ENCODE measurements around the gene MSX1. TPM values are rescaled to one million over a fixed set of nuclear protein-coding genes. Genes with fewer than 3 reads are reported as not detected.

MSX1 gene
- polyA plus RNA-seq, 2 of the 4 experiments (the other 2 are of a cell fraction), result 2.2 to 2.8 TPM

DNA sequence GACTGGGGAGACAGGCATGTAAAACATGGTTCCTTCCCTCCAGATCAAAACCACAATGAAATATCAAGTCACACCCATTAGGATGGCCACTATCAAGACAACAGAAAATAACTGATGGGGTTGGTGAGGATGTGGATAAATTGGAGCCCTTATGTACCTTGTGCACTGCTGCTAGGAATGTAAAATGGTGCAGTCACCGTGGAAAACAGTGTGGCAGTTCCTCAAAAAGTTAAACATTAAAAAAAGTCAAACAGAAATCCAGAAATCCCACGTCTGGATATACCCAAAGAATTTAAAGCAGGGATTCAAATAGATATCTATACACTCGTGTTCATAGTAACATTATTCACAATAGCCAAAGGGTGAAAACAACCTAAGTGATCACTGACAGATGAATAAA, 35.2 kb upstream of the MSX1 start (continued):
- TF ChIP-seq SMC3 (IDR thresholded peaks at IDR 0.05), result no peak

DNA sequence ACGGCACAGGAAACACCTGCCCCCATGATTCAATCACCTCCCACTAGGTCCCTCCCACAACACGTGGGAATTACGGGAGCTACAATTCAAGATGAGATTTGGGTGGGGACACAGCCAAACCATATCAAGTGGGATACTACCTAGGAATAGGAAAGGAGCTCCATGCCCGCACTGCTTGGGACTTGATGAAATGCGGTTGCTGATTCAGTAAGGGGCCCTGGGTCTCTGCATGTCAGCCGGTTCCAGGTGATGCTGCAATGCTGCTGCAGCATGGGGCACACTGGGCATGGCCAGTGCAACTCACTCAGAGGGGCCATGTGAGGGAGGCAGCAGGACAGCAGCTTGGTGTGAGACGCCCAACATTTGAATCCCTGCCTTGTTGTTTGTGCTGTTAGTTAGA, 34.0 kb upstream of the MSX1 start:
- ATAC-seq (no peak), DNase-seq (ENCODE audit: low read depth in 1 of 2, low spot score in 1 of 2) (no peak), FAIRE-seq (no peak)
- TF ChIP-seq GATA3 (IDR thresholded peaks at IDR 0.05; ENCODE audit: borderline replicate concordance), result no peak
- no peak for TF ChIP-seq POLR2AphosphoS2 (conservative IDR thresholded peaks at IDR 0.05; ENCODE audit: low read length)
- no peak for TF ChIP-seq HEYL (CRISPR knock-in tag; IDR thresholded peaks at IDR 0.05)
- no peak for TF ChIP-seq HOXB5 (CRISPR knock-in tag; IDR thresholded peaks at IDR 0.05)
- TF ChIP-seq, protein P1, sequence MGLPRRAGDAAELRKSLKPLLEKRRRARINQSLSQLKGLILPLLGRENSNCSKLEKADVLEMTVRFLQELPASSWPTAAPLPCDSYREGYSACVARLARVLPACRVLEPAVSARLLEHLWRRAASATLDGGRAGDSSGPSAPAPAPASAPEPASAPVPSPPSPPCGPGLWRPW (IDR thresholded peaks at IDR 0.05), result no peak
- no peak for TF ChIP-seq EHMT2 (IDR thresholded peaks at IDR 0.05; ENCODE audit: low read depth)
- TF ChIP-seq BCL3 (IDR thresholded peaks at IDR 0.05), result no peak
- no peak for TF ChIP-seq SMC3 (IDR thresholded peaks at IDR 0.05)
- TF ChIP-seq HMGXB4 (CRISPR knock-in tag; IDR thresholded peaks at IDR 0.05; ENCODE audit: borderline replicate concordance), result no peak
- TF ChIP-seq RFX5 (IDR thresholded peaks at IDR 0.05), result no peak
- TF ChIP-seq, protein P2, sequence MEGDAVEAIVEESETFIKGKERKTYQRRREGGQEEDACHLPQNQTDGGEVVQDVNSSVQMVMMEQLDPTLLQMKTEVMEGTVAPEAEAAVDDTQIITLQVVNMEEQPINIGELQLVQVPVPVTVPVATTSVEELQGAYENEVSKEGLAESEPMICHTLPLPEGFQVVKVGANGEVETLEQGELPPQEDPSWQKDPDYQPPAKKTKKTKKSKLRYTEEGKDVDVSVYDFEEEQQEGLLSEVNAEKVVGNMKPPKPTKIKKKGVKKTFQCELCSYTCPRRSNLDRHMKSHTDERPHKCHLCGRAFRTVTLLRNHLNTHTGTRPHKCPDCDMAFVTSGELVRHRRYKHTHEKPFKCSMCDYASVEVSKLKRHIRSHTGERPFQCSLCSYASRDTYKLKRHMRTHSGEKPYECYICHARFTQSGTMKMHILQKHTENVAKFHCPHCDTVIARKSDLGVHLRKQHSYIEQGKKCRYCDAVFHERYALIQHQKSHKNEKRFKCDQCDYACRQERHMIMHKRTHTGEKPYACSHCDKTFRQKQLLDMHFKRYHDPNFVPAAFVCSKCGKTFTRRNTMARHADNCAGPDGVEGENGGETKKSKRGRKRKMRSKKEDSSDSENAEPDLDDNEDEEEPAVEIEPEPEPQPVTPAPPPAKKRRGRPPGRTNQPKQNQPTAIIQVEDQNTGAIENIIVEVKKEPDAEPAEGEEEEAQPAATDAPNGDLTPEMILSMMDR (IDR thresholded peaks at IDR 0.05), result no peak
- TF ChIP-seq ATOH8 (CRISPR knock-in tag; IDR thresholded peaks at IDR 0.05; ENCODE audit: low read depth), result no peak
- no peak for TF ChIP-seq ZFP36 (IDR thresholded peaks at IDR 0.05; ENCODE audit: borderline replicate concordance, partially characterized antibody)
- no peak for TF ChIP-seq JUNB (IDR thresholded peaks at IDR 0.05)
- TF ChIP-seq ZSCAN20 (CRISPR knock-in tag; IDR thresholded peaks at IDR 0.05), result no peak
- TF ChIP-seq FOXS1 (CRISPR knock-in tag; IDR thresholded peaks at IDR 0.05), result no peak
- no peak for TF ChIP-seq MAX (IDR thresholded peaks at IDR 0.05)
- TF ChIP-seq FOSL2 (IDR thresholded peaks at IDR 0.05), result no peak
- no peak for TF ChIP-seq FOSL2 (CRISPR knock-in tag; IDR thresholded peaks at IDR 0.05)
- ChIA-PET CTCF (no interaction called here), POLR2A (no interaction called here)
- no peaks in the 10 kb centered on the region for H3K9me3 ChIP-seq
- H3K27ac ChIP-seq, result no peak overlapping the region
- H3K4me1 ChIP-seq, result no peaks in the 10 kb centered on the region
- no peak overlapping the region for H3K4me2 ChIP-seq
- no peak overlapping the region for H3K4me3 ChIP-seq
- 0% methylated on average over 5 of the region's 7 CpGs for WGBS (ENCODE audit: missing lambda C conversion rate)

DNA sequence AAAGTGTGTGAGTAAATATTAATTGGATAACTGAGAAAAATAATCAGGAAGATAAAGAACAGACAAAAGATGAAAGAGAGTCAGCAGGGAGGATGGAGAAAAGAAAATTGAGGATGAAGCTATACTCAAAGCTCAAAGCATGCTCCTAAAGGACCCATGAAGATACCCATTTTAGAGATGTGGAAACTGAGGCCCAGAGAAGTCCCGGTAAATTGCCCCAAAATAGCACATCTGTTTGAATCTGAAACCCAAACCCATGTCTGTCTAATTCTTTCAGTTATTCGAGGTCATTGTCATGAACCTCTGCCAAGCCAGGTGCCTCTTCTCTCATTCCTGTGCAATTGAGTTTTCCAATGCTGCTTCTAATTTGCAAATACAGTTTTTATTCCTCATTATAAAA, 29.6 kb upstream of the MSX1 start:
- Histone ChIP-seq H3K27ac (no peak overlapping the region), H3K4me3 (no peak overlapping the region), H3K9me3 (no peaks in the 10 kb centered on the region), H3K4me1 (no peaks in the 10 kb centered on the region), H3K4me2 (no peak overlapping the region)
- no peak for DNase-seq (ENCODE audit: low read depth in 1 of 2, low spot score in 1 of 2)
- 15% methylated on average over 2 of the region's 2 CpGs for WGBS (ENCODE audit: missing lambda C conversion rate)
- ChIA-PET POLR2A (no interaction called here), CTCF (no interaction called here)
- no peak for FAIRE-seq
- ATAC-seq, result no peak
- TF ChIP-seq SREBF2 (IDR thresholded peaks at IDR 0.05) (no peak), HOXB5 (CRISPR knock-in tag; IDR thresholded peaks at IDR 0.05) (no peak), RCOR1 (IDR thresholded peaks at IDR 0.05; ENCODE audit: low read depth, low read length) (no peak), MYC (IDR thresholded peaks at IDR 0.05; ENCODE audit: borderline replicate concordance, low read length) (no peak), CHD4 (IDR thresholded peaks at IDR 0.05; ENCODE audit: borderline replicate concordance) (no peak), TP53 (CRISPR knock-in tag; IDR thresholded peaks at IDR 0.05) (no peak), NFE2L2 (conservative IDR thresholded peaks at IDR 0.05; ENCODE audit: low read length) (no peak), BHLHE40 (IDR thresholded peaks at IDR 0.05; ENCODE audit: low read depth, low read length) (no peak), NPAS2 (CRISPR knock-in tag; IDR thresholded peaks at IDR 0.05; ENCODE audit: borderline replicate concordance) (no peak), ZNF302 (CRISPR knock-in tag; IDR thresholded peaks at IDR 0.05) (no peak), HDAC2 (IDR thresholded peaks at IDR 0.05) (no peak), ATOH8 (CRISPR knock-in tag; IDR thresholded peaks at IDR 0.05; ENCODE audit: low read depth) (no peak), EP300 (IDR thresholded peaks at IDR 0.05) (no peak), HOXB13 (CRISPR knock-in tag; IDR thresholded peaks at IDR 0.05; ENCODE audit: low read depth) (no peak), ZSCAN20 (CRISPR knock-in tag; IDR thresholded peaks at IDR 0.05) (no peak), HOXA7 (CRISPR knock-in tag; IDR thresholded peaks at IDR 0.05) (no peak)

Data from A549 (cell line).